Trophoblast cell (in vitro differentiated cells and primary cell): ENCODE results near the gene CRYL1.
A peak's percentile ranks its signal among the peaks of the same experiment; 100 is the strongest.

Experiments
- DNase-seq, 2 donors: peaks; one replicate each; pipeline ENCODE4 v3.0.0-alpha.2; 2016
- H2AFZ ChIP-seq: 2 replicates; pipeline ENCODE4 v1.6.1; 2013; ENCODE audit warnings: low read length, moderate library complexity, mild to moderate bottlenecking; ENCODE audit not compliant: insufficient read depth, poor library complexity
- H2AK5ac ChIP-seq: 2 replicates; pipeline ENCODE4 v1.6.1; 2013; ENCODE audit warnings: mild to moderate bottlenecking, low read length
- H2BK120ac ChIP-seq: 2 replicates; pipeline ENCODE4 v1.6.1; 2013; ENCODE audit warnings: low read length, mild to moderate bottlenecking, moderate library complexity; ENCODE audit not compliant: insufficient read depth, poor library complexity
- H2BK12ac ChIP-seq: 2 replicates; pipeline ENCODE4 v1.6.1; 2013; ENCODE audit warnings: mild to moderate bottlenecking, low read length, moderate library complexity
- H2BK5ac ChIP-seq: 2 replicates; pipeline ENCODE4 v1.6.1; 2013; ENCODE audit warnings: low read length, low read depth, moderate library complexity, mild to moderate bottlenecking; ENCODE audit not compliant: poor library complexity
- H3K14ac ChIP-seq: 2 replicates; pipeline ENCODE4 v1.6.1; 2013; ENCODE audit warnings: mild to moderate bottlenecking, low read length
- H3K18ac ChIP-seq: 2 replicates; pipeline ENCODE4 v1.6.1; 2013; ENCODE audit warnings: mild to moderate bottlenecking, low read length
- H3K23ac ChIP-seq: 2 replicates; pipeline ENCODE4 v1.6.1; 2013; ENCODE audit warnings: low read length
- H3K27ac ChIP-seq: 2 replicates; pipeline ENCODE4 v1.5.1; 2013; ENCODE audit warnings: low read depth, mild to moderate bottlenecking, inconsistent platforms, low read length, moderate library complexity
- H3K27me3 ChIP-seq: 2 replicates; pipeline ENCODE4 v1.6.1; 2013; ENCODE audit warnings: inconsistent platforms, mild to moderate bottlenecking, low read length, moderate library complexity; ENCODE audit not compliant: insufficient read depth
- H3K36me3 ChIP-seq, 2 experiments: 1 replicate in 1 of 2; 2 replicates in 1 of 2; pipeline ENCODE4 v1.6.1; 2013; ENCODE audit warnings: low read length in 2 of 2, mild to moderate bottlenecking in 2 of 2, moderate library complexity in 1 of 2; ENCODE audit not compliant: insufficient read depth in 2 of 2, control insufficient read depth in 1 of 2
- H3K4ac ChIP-seq: 2 replicates; pipeline ENCODE4 v1.6.1; 2013; ENCODE audit warnings: low read depth, mild to moderate bottlenecking, low read length, moderate library complexity
- H3K4me1 ChIP-seq, 2 experiments: 1 replicate in 1 of 2; 2 replicates in 1 of 2; pipeline ENCODE4 v1.6.1; 2013; ENCODE audit warnings: low read length in 2 of 2, mild to moderate bottlenecking in 2 of 2, moderate library complexity in 1 of 2; ENCODE audit not compliant: insufficient read depth in 2 of 2, control insufficient read depth in 1 of 2
- H3K4me2 ChIP-seq: 2 replicates; pipeline ENCODE4 v1.6.1; 2013; ENCODE audit warnings: inconsistent platforms, mild to moderate bottlenecking, low read length, moderate library complexity
- H3K4me3 ChIP-seq: 2 replicates; pipeline ENCODE4 v1.5.1; 2013; ENCODE audit warnings: mild to moderate bottlenecking, low read depth, low read length, inconsistent platforms
- H3K79me1 ChIP-seq: one replicate; pipeline ENCODE4 v1.6.1; 2013; ENCODE audit warnings: low read length
- H3K79me2 ChIP-seq: 2 replicates; pipeline ENCODE4 v1.6.1; 2013; ENCODE audit warnings: low read length, mild to moderate bottlenecking; ENCODE audit not compliant: control insufficient read depth, insufficient read depth, poor library complexity
- H3K9ac ChIP-seq: 2 replicates; pipeline ENCODE4 v1.6.1; 2013; ENCODE audit warnings: mild to moderate bottlenecking, low read length
- H3K9me3 ChIP-seq: 2 replicates; pipeline ENCODE4 v1.6.1; 2013; ENCODE audit warnings: low read depth, mild to moderate bottlenecking, control low read depth, inconsistent platforms, low read length; ENCODE audit not compliant: insufficient read depth
- H4K12ac ChIP-seq: 2 replicates; pipeline ENCODE4 v1.6.1; 2013; ENCODE audit warnings: low read depth, mild to moderate bottlenecking, low read length, moderate library complexity
- H4K8ac ChIP-seq: 2 replicates; pipeline ENCODE4 v1.6.1; 2013; ENCODE audit warnings: low read depth, mild to moderate bottlenecking, low read length, moderate library complexity
- H4K91ac ChIP-seq: one replicate; pipeline ENCODE4 v1.6.1; 2013; ENCODE audit warnings: low read depth, mild to moderate bottlenecking, low read length, moderate library complexity
- WGBS: extraction: QIAGEN DNeasy Blood & Tissue Kit; methylation state at CpG from one replicate; pipeline ENCODE4 v1.1.7; 2013; ENCODE audit warnings: missing lambda C conversion rate; ENCODE audit not compliant: insufficient read length, insufficient coverage; ENCODE audit errors: extremely low coverage; 5-methylcytosine and 5-hydroxymethylcytosine counted together

The CRYL1 gene

DNA sequence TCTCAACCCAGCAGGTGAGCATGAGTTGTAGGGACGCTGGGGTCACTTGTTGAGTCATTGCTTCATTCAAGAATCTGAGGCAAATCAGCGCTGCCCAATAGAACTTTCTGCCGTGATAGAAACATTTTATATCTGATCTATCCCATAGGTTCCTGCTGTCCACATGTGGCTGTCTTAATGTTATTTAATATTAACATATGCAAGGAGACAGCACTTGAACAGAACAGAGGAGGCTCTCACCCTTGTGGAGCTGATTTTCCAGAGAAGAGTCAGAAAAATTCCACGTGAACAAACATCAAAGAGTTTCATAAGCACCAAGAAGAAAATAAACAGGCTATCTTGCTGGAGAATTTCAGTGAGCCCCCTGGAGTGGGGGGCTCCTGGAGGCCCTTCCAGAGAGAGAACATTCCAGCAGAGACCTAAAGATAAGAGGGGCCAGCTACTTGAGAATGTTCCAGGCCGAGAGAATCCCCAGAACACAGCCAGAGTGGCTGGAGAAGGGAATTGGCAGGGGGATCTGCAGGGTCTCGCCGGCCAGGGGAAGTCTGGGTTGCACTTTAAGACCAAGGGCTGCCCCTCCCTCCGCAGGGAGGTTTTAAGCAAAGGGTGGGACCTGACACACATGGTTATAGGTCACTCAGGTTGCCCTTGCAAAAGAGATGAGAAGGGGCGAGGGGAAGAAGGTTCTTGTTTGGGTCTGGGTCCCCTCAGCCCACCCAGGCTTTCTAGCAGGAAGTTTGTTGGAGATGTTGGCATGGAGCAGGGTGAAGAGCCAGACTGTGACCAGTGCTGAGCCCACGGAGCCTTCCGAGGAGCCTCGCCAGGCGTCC, 135.7 kb downstream of the CRYL1 start:
- peaks cover 30% of the 10 kb centered on the region for H3K79me1 ChIP-seq
- peak overlapping the region; percentile 35 for H3K27ac ChIP-seq
- H3K4me3 ChIP-seq = no peak overlapping the region
- H3K23ac ChIP-seq = no peak overlapping the region
- H4K91ac ChIP-seq = peak overlapping the region; percentile 99
- peak overlapping the region; percentile 73 for H3K18ac ChIP-seq
- H2BK120ac ChIP-seq = peak overlapping the region; percentile 95
- H2AFZ ChIP-seq = no peak overlapping the region
- H3K4me1 ChIP-seq = peaks cover 29 to 34% of the 10 kb centered on the region in 2 experiments
- no peak overlapping the region for H3K9ac ChIP-seq
- peak overlapping the region; percentile 80 for H2BK5ac ChIP-seq
- no CpG with 5 or more reads among the region's 13 CpGs for WGBS
- H3K4ac ChIP-seq = no peak overlapping the region
- peaks cover 10% of the 10 kb centered on the region for H3K79me2 ChIP-seq
- no peak overlapping the region for H4K12ac ChIP-seq
- peak overlapping the region; percentile 96 for H2BK12ac ChIP-seq
- H3K36me3 ChIP-seq = no peaks in the 10 kb centered on the region
- no peak for DNase-seq
- no peaks in the 10 kb centered on the region for H3K27me3 ChIP-seq
- peaks cover 15% of the 10 kb centered on the region for H3K9me3 ChIP-seq
- no peak overlapping the region for H3K4me2 ChIP-seq
- H3K14ac ChIP-seq = peak overlapping the region; percentile 96
- peak overlapping the region; percentile 83 for H4K8ac ChIP-seq
- peak overlapping the region; percentile 0 for H2AK5ac ChIP-seq

GRCh38 chr13:20388184-20388583, 137.5 kb downstream of the CRYL1 start:
- Histone ChIP-seq H2BK120ac (peak overlapping the region; percentile 85), H2BK12ac (peak overlapping the region; percentile 98), H2AK5ac (peak overlapping the region; percentile 92), H2BK5ac (peak overlapping the region; percentile 74), H3K4me2 (no peak overlapping the region), H4K91ac (peak overlapping the region; percentile 89), H3K4ac (peak overlapping the region; percentile 50), H3K27ac (peak overlapping the region; percentile 21), H3K18ac (peak overlapping the region; percentile 33), H3K27me3 (no peaks in the 10 kb centered on the region), H4K12ac (peak overlapping the region; percentile 24), H3K36me3 (no peaks in the 10 kb centered on the region), H3K4me3 (no peak overlapping the region), H3K14ac (peak overlapping the region; percentile 85), H4K8ac (peak overlapping the region; percentile 75), H3K4me1 (peaks cover 29 to 34% of the 10 kb centered on the region in 2 experiments), H3K79me2 (peaks cover 10% of the 10 kb centered on the region), H3K9me3 (peaks cover 11% of the 10 kb centered on the region), H2AFZ (no peak overlapping the region), H3K79me1 (peaks cover 30% of the 10 kb centered on the region), H3K23ac (no peak overlapping the region), H3K9ac (no peak overlapping the region)
- peak in 1 of 2 donors; percentile 14 for DNase-seq
- WGBS = no CpG with 5 or more reads among the region's 2 CpGs

DNA sequence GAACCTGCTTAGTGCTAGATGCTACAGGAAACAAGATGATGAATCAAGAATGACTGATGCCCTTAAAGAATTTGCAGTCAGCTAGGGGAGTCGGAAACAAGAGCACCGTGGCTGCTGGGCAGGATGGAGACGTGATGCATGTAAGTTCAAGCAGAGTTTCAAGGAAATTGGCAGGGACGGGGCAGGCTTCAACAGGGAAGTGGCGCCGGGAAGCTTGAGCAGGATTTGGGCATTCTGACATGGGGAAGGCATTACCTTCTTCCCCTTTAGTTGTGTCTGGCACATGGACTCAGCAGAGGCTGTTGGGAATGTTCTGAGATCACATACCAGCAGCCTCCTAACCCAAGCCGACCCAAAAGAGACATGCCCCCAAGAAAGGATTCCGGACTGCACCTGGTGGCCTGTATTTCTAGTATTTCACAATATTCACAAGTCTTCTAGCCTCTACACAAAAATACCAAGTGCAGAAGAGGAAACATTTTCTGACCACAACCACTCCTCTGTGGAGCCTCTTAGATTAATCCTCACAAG, 138.2 kb downstream of the CRYL1 start:
- H2BK120ac ChIP-seq = no peak overlapping the region
- no peak overlapping the region for H4K91ac ChIP-seq
- H3K4me2 ChIP-seq = no peak overlapping the region
- no peak overlapping the region for H4K12ac ChIP-seq
- H3K79me2 ChIP-seq = peaks cover 10% of the 10 kb centered on the region
- no peak overlapping the region for H3K4me3 ChIP-seq
- no peak overlapping the region for H3K9ac ChIP-seq
- H3K36me3 ChIP-seq = no peaks in the 10 kb centered on the region
- peak; percentile 79 to 89 for DNase-seq
- peaks cover 29 to 34% of the 10 kb centered on the region in 2 experiments for H3K4me1 ChIP-seq
- no CpG with 5 or more reads among the region's 8 CpGs for WGBS
- H3K27ac ChIP-seq = no peak overlapping the region
- no peak overlapping the region for H3K23ac ChIP-seq
- no peak overlapping the region for H3K18ac ChIP-seq
- no peak overlapping the region for H3K4ac ChIP-seq
- no peak overlapping the region for H2BK12ac ChIP-seq
- H2AFZ ChIP-seq = no peak overlapping the region
- H4K8ac ChIP-seq = no peak overlapping the region
- H2BK5ac ChIP-seq = no peak overlapping the region
- no peak overlapping the region for H3K14ac ChIP-seq
- H3K27me3 ChIP-seq = no peaks in the 10 kb centered on the region
- H3K79me1 ChIP-seq = peaks cover 27% of the 10 kb centered on the region
- H2AK5ac ChIP-seq = no peak overlapping the region
- H3K9me3 ChIP-seq = peaks cover 4% of the 10 kb centered on the region

GRCh38 chr13:20387006-20387405, 138.7 kb downstream of the CRYL1 start:
- Histone ChIP-seq H3K27me3 (no peaks in the 10 kb centered on the region), H3K4me1 (peaks cover 25 to 29% of the 10 kb centered on the region in 2 experiments), H3K9ac (no peak overlapping the region), H4K91ac (no peak overlapping the region), H2BK5ac (no peak overlapping the region), H2AFZ (no peak overlapping the region), H4K8ac (no peak overlapping the region), H4K12ac (no peak overlapping the region), H3K4me3 (no peak overlapping the region), H3K79me2 (peaks cover 9% of the 10 kb centered on the region), H2BK12ac (no peak overlapping the region), H2BK120ac (no peak overlapping the region), H3K4me2 (no peak overlapping the region), H3K18ac (no peak overlapping the region), H3K79me1 (peaks cover 22% of the 10 kb centered on the region), H3K14ac (no peak overlapping the region), H3K27ac (no peak overlapping the region), H3K36me3 (no peaks in the 10 kb centered on the region), H3K4ac (no peak overlapping the region), H3K23ac (no peak overlapping the region), H2AK5ac (no peak overlapping the region), H3K9me3 (no peaks in the 10 kb centered on the region)
- DNase-seq = no peak
- WGBS = no CpG with 5 or more reads among the region's 5 CpGs
